Esophagus squamous epithelium (tissue), 4 donors: ENCODE data around the gene NFX1.

Experiments
- POLR2A ChIP-seq, 4 donors: fragments of 450-650 bp; IDR thresholded peaks; one replicate each; pipeline ENCODE4 v1.6.1; 2017; ENCODE audit warnings: antibody characterized with exemption in 4 of 4, mild to moderate bottlenecking in 4 of 4, moderate library complexity in 3 of 4
- TF ChIP-seq, protein P1 (sequence below), 6 experiments: fragments of 450-650 bp in 4 of 6; fragments of 200-600 bp in 2 of 6; sonication (generic) in 2 of 6; IDR thresholded peaks; one replicate each; pipeline ENCODE4 v1.5.1; 2016 to 2019; ENCODE audit warnings: antibody characterized with exemption in 6 of 6, mild to moderate bottlenecking in 4 of 6, moderate library complexity in 4 of 6

- TF ChIP-seq, protein P1, sequence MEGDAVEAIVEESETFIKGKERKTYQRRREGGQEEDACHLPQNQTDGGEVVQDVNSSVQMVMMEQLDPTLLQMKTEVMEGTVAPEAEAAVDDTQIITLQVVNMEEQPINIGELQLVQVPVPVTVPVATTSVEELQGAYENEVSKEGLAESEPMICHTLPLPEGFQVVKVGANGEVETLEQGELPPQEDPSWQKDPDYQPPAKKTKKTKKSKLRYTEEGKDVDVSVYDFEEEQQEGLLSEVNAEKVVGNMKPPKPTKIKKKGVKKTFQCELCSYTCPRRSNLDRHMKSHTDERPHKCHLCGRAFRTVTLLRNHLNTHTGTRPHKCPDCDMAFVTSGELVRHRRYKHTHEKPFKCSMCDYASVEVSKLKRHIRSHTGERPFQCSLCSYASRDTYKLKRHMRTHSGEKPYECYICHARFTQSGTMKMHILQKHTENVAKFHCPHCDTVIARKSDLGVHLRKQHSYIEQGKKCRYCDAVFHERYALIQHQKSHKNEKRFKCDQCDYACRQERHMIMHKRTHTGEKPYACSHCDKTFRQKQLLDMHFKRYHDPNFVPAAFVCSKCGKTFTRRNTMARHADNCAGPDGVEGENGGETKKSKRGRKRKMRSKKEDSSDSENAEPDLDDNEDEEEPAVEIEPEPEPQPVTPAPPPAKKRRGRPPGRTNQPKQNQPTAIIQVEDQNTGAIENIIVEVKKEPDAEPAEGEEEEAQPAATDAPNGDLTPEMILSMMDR (IDR thresholded peaks at IDR 0.05), result no peak
- no peak for TF ChIP-seq POLR2A (IDR thresholded peaks at IDR 0.05)
Observed at GRCh38 chr9:33364127-33364526, 73.8 kb downstream of the NFX1 start.
